Pancreas (tissue), 10 donors: Measurements from ENCODE around the gene KIF9. TPM values are rescaled to one million over a fixed set of nuclear protein-coding genes. Genes with fewer than 3 reads are reported as not detected.

Experiments
- ATAC-seq, 4 donors: fragments of 200-7000 bp; cut with Tn5 transposase; one replicate each; pipeline versions ENCODE4 v1.8.0 to v1.9.1; 2020; ENCODE audit warnings: mild to moderate bottlenecking in 4 of 4, moderate library complexity in 4 of 4
- DNase-seq, 6 donors: peaks; one replicate each; pipeline ENCODE4 v3.0.0-alpha.2; 2020
- FAIRE-seq: peaks from 2 replicates; lab custom pipeline; 2012; peaks lifted over from hg19 to GRCh38; lab: Jason Lieb, UNC
- H3K27ac ChIP-seq, 4 donors: fragments of 200-600 bp; sonication (generic); 1 replicate in 3 of 4; 2 replicates in 1 of 4; pipeline versions ENCODE4 v1.5.0 to v1.8.0; 2020
- H3K27me3 ChIP-seq, 4 donors: fragments of 200-600 bp; one replicate each; pipeline ENCODE4 v1.8.0; 2021
- H3K36me3 ChIP-seq, 3 donors: fragments of 200-600 bp; sonication (generic) in 1 of 3; one replicate each; pipeline versions ENCODE4 v1.5.0 to v1.8.0; 2020 to 2021
- H3K4me1 ChIP-seq, 3 donors: fragments of 200-600 bp; one replicate each; pipeline ENCODE4 v1.8.0; 2021
- H3K4me3 ChIP-seq, 4 donors: fragments of 200-600 bp; sonication (generic) in 2 of 4; one replicate each; pipeline versions ENCODE4 v1.5.0 to v1.8.0; 2020 to 2021
- H3K9me3 ChIP-seq, 4 donors: fragments of 200-600 bp; one replicate each; pipeline ENCODE4 v1.8.0; 2021
- WGBS, 2 donors: extraction: QIAGEN DNeasy Blood & Tissue Kit; methylation state at CpG; one replicate each; pipeline ENCODE4 v1.1.7; 2013; 5-methylcytosine and 5-hydroxymethylcytosine counted together
- intact Hi-C, 3 donors: fragments of 100-400 bp; cut with DNase I; formaldehyde crosslinking; loops; one replicate each; pipeline versions ENCODE4 v1.11.1 to v1.14.2; 2022
- polyA plus RNA-seq, 2 donors: library from polyadenylated mRNA; stranded (reverse); fragments of 200-250 nt; gene quantifications; one replicate each; pipeline ENCODE4 v1.2.3, GENCODE V29; 2013
- total RNA-seq, 6 donors: library from RNA; stranded (reverse); fragmentation: NEBNext Ultra II Directional in 4 of 6; extraction: Animal tissue kit (Norgen Biotek cat#: 25700) in 4 of 6; gene quantifications; one replicate each; pipeline versions ENCODE4 v1.2.1 to v1.2.4, GENCODE V29; 2021 to 2023
- TF ChIP-seq, protein P1 (sequence below), 4 donors: fragments of 200-600 bp; sonication (generic) in 3 of 4; IDR thresholded peaks; one replicate each; pipeline versions ENCODE4 v1.5.0 to v1.8.0; 2021; ENCODE audit warnings: antibody characterized with exemption in 4 of 4
- donor health status: healthy with polysubstance abuse.
- donor health status: DM: no; HTN: no; CAD: no; lungs with moderate emphysema.
- donor health status: DM: no; HTN: no; CAD: no.
- donor health status: control.
- donor health status: control.
- donor health status: Bipolar disorder and iron deficiency.
- donor health status: DM: yes; HTN: yes; CAD: no.
- donor health status: DM: no; HTN: no; CAD: no.
- donor health status: DM: no; HTN: no; CAD: no.
- donor health status: DM: yes; HTN: yes; CAD: no.

KIF9 gene
- total and polyA plus RNA-seq, 8 donors: 3.7 to 17.0 (median 6.2) TPM

DNA sequence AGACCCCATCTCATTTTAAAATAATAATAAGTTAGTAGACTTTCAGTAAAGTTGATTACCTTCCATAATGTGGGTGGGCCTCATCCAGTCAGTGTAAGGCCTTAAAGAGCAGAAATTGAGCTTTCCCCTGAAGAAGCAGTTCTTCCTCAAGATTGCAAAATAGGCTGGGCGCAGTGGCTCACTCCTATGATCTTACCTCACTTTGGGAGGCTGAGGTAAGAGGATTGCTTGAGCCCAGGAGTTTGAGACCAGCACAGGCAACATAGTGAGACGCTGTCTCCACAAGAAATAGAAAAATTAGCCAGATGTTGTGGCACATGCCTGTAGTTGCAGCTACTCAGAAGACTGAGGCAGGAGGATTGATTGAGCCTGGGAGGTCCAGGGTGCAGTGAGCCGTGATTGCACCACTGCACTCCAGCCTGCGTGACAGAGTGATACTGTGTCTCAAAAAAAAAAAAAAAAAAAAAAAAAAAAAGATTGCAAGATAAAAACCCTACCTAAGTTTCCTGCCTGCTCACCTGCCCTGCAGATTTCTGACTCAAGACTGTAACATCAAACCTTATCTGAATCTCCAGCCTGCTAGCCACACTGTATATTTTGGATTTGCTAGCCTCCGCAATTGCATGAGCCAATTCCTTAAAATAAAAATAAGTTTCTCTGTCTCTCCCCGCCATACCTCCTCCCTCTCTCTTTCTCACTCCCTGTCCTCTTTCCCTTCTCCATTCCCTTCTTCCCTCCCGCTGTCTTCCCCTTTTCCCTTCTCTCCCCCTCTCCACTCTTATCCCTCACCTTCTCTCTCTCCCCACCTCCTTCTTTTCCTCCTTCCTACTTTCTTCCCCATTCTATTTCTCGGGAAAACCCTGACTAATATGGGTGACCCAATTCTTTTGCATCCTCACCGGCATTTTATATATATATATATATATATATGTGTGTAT, 17.1 kb upstream of the KIF9 start:
- FAIRE-seq (no peak), DNase-seq (no peak), ATAC-seq (no peak)
- WGBS, 2 donors: 85% methylated on average over 9 of the region's 9 CpGs
- intact Hi-C loops: no loop called here
- no peak overlapping the region for H3K4me3 ChIP-seq
- TF ChIP-seq, protein P1, sequence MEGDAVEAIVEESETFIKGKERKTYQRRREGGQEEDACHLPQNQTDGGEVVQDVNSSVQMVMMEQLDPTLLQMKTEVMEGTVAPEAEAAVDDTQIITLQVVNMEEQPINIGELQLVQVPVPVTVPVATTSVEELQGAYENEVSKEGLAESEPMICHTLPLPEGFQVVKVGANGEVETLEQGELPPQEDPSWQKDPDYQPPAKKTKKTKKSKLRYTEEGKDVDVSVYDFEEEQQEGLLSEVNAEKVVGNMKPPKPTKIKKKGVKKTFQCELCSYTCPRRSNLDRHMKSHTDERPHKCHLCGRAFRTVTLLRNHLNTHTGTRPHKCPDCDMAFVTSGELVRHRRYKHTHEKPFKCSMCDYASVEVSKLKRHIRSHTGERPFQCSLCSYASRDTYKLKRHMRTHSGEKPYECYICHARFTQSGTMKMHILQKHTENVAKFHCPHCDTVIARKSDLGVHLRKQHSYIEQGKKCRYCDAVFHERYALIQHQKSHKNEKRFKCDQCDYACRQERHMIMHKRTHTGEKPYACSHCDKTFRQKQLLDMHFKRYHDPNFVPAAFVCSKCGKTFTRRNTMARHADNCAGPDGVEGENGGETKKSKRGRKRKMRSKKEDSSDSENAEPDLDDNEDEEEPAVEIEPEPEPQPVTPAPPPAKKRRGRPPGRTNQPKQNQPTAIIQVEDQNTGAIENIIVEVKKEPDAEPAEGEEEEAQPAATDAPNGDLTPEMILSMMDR (IDR thresholded peaks at IDR 0.05): no peak
- no peaks in the 10 kb centered on the region for H3K4me1 ChIP-seq
- no peak overlapping the region for H3K27ac ChIP-seq
- H3K27me3 ChIP-seq: no peaks in the 10 kb centered on the region
- H3K36me3 ChIP-seq: no peaks in the 10 kb centered on the region
- H3K9me3 ChIP-seq: no peaks in the 10 kb centered on the region

DNA sequence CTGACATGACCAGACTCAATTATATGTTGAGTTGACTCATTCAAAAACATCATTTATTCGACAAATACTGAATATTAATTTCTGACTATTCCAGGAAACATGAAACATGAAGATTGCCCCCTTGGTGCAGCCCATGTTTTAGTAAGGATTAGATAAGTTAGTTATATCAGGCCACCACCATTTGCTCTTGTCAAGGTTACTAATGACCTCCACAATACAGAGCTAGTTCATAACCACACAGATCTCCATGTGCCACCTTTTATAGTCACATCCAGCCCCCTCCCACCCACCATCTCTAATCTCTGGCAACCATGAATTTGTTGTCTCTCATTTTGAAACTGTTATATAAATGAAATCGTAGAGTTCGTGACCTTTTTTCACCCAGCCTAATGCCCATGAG, 15.8 kb upstream of the KIF9 start:
- Histone ChIP-seq H3K9me3 (no peaks in the 10 kb centered on the region), H3K27me3 (no peaks in the 10 kb centered on the region), H3K4me1 (no peaks in the 10 kb centered on the region), H3K36me3 (no peaks in the 10 kb centered on the region), H3K4me3 (no peak overlapping the region), H3K27ac (no peak overlapping the region)
- no peak for FAIRE-seq
- intact Hi-C loops: no loop called here
- no peak for DNase-seq
- ATAC-seq: no peak
- TF ChIP-seq, protein P1 (IDR thresholded peaks at IDR 0.05): no peak
- 90 to 92% methylated on average over 3 of the region's 3 CpGs for WGBS, 2 donors

- H3K4me3 ChIP-seq: no peak overlapping the region
- H3K9me3 ChIP-seq: no peaks in the 10 kb centered on the region
- H3K36me3 ChIP-seq: no peaks in the 10 kb centered on the region
- ATAC-seq (peak in 1 of 4 donors; percentile 36), FAIRE-seq (no peak), DNase-seq (no peak)
- no peak overlapping the region for H3K27ac ChIP-seq
- TF ChIP-seq, protein P1 (IDR thresholded peaks at IDR 0.05): no peak
- H3K27me3 ChIP-seq: no peaks in the 10 kb centered on the region
- intact Hi-C loops: no loop called here
- WGBS, 2 donors: 70 to 88% methylated on average over 2 of the region's 2 CpGs
- H3K4me1 ChIP-seq: no peaks in the 10 kb centered on the region
These were observed 14.1 kb upstream of the KIF9 start for GRCh38 chr3:47296562-47297302.

- 90 to 93% methylated on average over 6 of the region's 6 CpGs for WGBS, 2 donors
- H3K27ac ChIP-seq: no peak overlapping the region
- no peaks in the 10 kb centered on the region for H3K4me1 ChIP-seq
- no peak overlapping the region for H3K4me3 ChIP-seq
- no peaks in the 10 kb centered on the region for H3K9me3 ChIP-seq
- ATAC-seq (no peak), FAIRE-seq (no peak), DNase-seq (no peak)
- no peaks in the 10 kb centered on the region for H3K36me3 ChIP-seq
- intact Hi-C loops: no loop called here
- H3K27me3 ChIP-seq: no peaks in the 10 kb centered on the region
- TF ChIP-seq, protein P1 (IDR thresholded peaks at IDR 0.05): no peak
These were observed 13.4 kb upstream of the KIF9 start for GRCh38 chr3:47295976-47296375.
